ENCODE data around the gene KIAA1143. TPM values are rescaled to one million over a fixed set of nuclear protein-coding genes. Genes with fewer than 3 reads are reported as not detected.

The KIAA1143 gene
- total and polyA plus RNA-seq, 2 of the 13 experiments (the other 11 are each of a cell fraction or from before 2014, with no cell fraction given), result 9.9 to 27.2 TPM

GRCh38 chr3:44795197-44795596 lies 33.8 kb upstream of the KIAA1143 start:
- H3K9me3 ChIP-seq (ENCODE audit: low read length), result no peaks in the 10 kb centered on the region
- in situ Hi-C loops (cut with HindIII; ENCODE audit: extremely low pct_ligation_motif_present, low pct_unique_long_range_greater_than_20kb) (no loop called here), intact Hi-C loops (cut with micrococcal nuclease; ENCODE audit: unreplicated experiment) (no loop called here)
- DNase-seq (ENCODE audit: low spot score) (no peak), FAIRE-seq (no peak), ATAC-seq (no peak)
- no peak overlapping the region for H2AFZ ChIP-seq (ENCODE audit: low read length)
- CTCF ChIA-PET (ENCODE audit: low intra/inter-chr PET ratio, low total read pairs), result no interaction called here
- no peaks in the 10 kb centered on the region for H3K79me2 ChIP-seq (ENCODE audit: insufficient read depth, low read length)
- H3K27me3 ChIP-seq (ENCODE audit: control insufficient read depth in 1 of 2, insufficient read depth in 2 of 2, low read length in 2 of 2), result no peaks in the 10 kb centered on the region
- no peaks in the 10 kb centered on the region for H4K20me1 ChIP-seq (ENCODE audit: insufficient read depth, low read length)
- POLR2A ChIA-PET, result no interaction called here
- H3K4me2 ChIP-seq (ENCODE audit: low read depth, low read length), result no peak overlapping the region
- no peak overlapping the region for H3K27ac ChIP-seq (ENCODE audit: extremely low read length, insufficient read depth, low read length)
- no peak overlapping the region for H3K4me3 ChIP-seq (replicated peaks in 1 of 3; ENCODE audit: insufficient read depth in 1 of 3, low read depth in 2 of 3, low read length in 3 of 3)
- WGBS (ENCODE audit: low lambda C conversion rate), result 96% methylated on average over 4 of the region's 4 CpGs
- peaks cover 6 to 48% of the 10 kb centered on the region in 2 experiments; a peak in 4 of 5 replicates for H3K36me3 ChIP-seq (replicated peaks in 1 of 2; ENCODE audit: control insufficient read depth in 1 of 2, insufficient read depth in 2 of 2, low read length in 2 of 2)
- TF ChIP-seq MNT (IDR thresholded peaks at IDR 0.05) (no peak), PRPF4 (IDR thresholded peaks at IDR 0.05; ENCODE audit: low read depth, low read length, poor library complexity, severe bottlenecking) (no peak), DNMT3B (CRISPR knock-in tag; conservative IDR thresholded peaks at IDR 0.05) (no peak), NFKBIZ (CRISPR knock-in tag; IDR thresholded peaks at IDR 0.05) (no peak), SP4 (CRISPR knock-in tag; IDR thresholded peaks at IDR 0.05) (no peak)
- no peak overlapping the region for H3K9ac ChIP-seq (ENCODE audit: insufficient read depth, low read depth, low read length)
- H3K4me1 ChIP-seq (ENCODE audit: insufficient read depth, low read length), result no peaks in the 10 kb centered on the region
- BruUV-seq (replicated peaks), result no TSS peak

- H3K4me2 ChIP-seq (ENCODE audit: low read depth, low read length), result no peak overlapping the region
- ATAC-seq, result no peak
- no peaks in the 10 kb centered on the region for H3K4me1 ChIP-seq (ENCODE audit: insufficient read depth, low read length)
- peaks cover 0 to 16% of the 10 kb centered on the region in 2 experiments; a peak in 4 of 5 replicates for H3K36me3 ChIP-seq (replicated peaks in 1 of 2; ENCODE audit: control insufficient read depth in 1 of 2, insufficient read depth in 2 of 2, low read length in 2 of 2)
- H4K20me1 ChIP-seq (ENCODE audit: insufficient read depth, low read length), result no peaks in the 10 kb centered on the region
- DNase-seq (ENCODE audit: low spot score), result no peak
- H3K9me3 ChIP-seq (ENCODE audit: low read length), result no peaks in the 10 kb centered on the region
- no peak overlapping the region for H3K4me3 ChIP-seq (replicated peaks in 1 of 3; ENCODE audit: insufficient read depth in 1 of 3, low read depth in 2 of 3, low read length in 3 of 3)
- ChIA-PET CTCF (ENCODE audit: low intra/inter-chr PET ratio, low total read pairs) (no interaction called here), POLR2A (no interaction called here)
- intact Hi-C loops (cut with micrococcal nuclease; ENCODE audit: unreplicated experiment), result no loop called here
- no peak overlapping the region for H3K27ac ChIP-seq (ENCODE audit: extremely low read length, insufficient read depth, low read length)
- H2AFZ ChIP-seq (ENCODE audit: low read length), result no peak overlapping the region
- no TSS peak for BruUV-seq (replicated peaks)
- H3K79me2 ChIP-seq (ENCODE audit: insufficient read depth, low read length), result no peaks in the 10 kb centered on the region
- TF ChIP-seq ARNT2 (CRISPR knock-in tag; IDR thresholded peaks at IDR 0.05; ENCODE audit: low read depth), result no peak
- TF ChIP-seq CENPX (CRISPR knock-in tag; IDR thresholded peaks at IDR 0.05), result no peak
- TF ChIP-seq RFX3 (CRISPR knock-in tag; IDR thresholded peaks at IDR 0.05), result no peak
- no peak for TF ChIP-seq EP300 (IDR thresholded peaks at IDR 0.05; ENCODE audit: low read depth in 2 of 2, low read length in 2 of 2)
- no peak for TF ChIP-seq EP300 (CRISPR knock-in tag; IDR thresholded peaks at IDR 0.05; ENCODE audit: borderline replicate concordance)
- WGBS (ENCODE audit: low lambda C conversion rate), result 94% methylated on average over 4 of the region's 4 CpGs
- no peaks in the 10 kb centered on the region for H3K27me3 ChIP-seq (ENCODE audit: control insufficient read depth in 1 of 2, insufficient read depth in 2 of 2, low read length in 2 of 2)
- no peak for FAIRE-seq
- in situ Hi-C loops (cut with HindIII; ENCODE audit: extremely low pct_ligation_motif_present, low pct_unique_long_range_greater_than_20kb), result no loop called here
- H3K9ac ChIP-seq (ENCODE audit: insufficient read depth, low read depth, low read length), result no peak overlapping the region
These were observed 21.5 kb upstream of the KIAA1143 start for GRCh38 chr3:44782891-44783290.

All from HepG2 (cell line).